Skeletal muscle tissue (tissue), 4 donors: Measurements from ENCODE around the gene R3HDM2. TPM values are rescaled to one million over a fixed set of nuclear protein-coding genes. Genes with fewer than 3 reads are reported as not detected.

Experiments used
- H3K27ac ChIP-seq: one replicate; pipeline ENCODE4 v1.7.0; 2013; ENCODE audit warnings: mild to moderate bottlenecking, low read depth, low read length, inconsistent platforms
- H3K27me3 ChIP-seq, 3 donors: one replicate each; pipeline ENCODE4 v1.7.0; 2013; ENCODE audit warnings: low read length in 3 of 3; ENCODE audit not compliant: control insufficient read depth in 3 of 3, insufficient read depth in 3 of 3
- H3K36me3 ChIP-seq, 3 donors: one replicate each; pipeline ENCODE4 v1.7.0; 2013; ENCODE audit warnings: low read length in 3 of 3; ENCODE audit not compliant: control insufficient read depth in 3 of 3, insufficient read depth in 3 of 3
- H3K4me1 ChIP-seq, 3 donors: one replicate each; pipeline ENCODE4 v1.7.0; 2013; ENCODE audit warnings: low read length in 3 of 3, mild to moderate bottlenecking in 3 of 3; ENCODE audit not compliant: control insufficient read depth in 3 of 3, insufficient read depth in 3 of 3
- H3K4me3 ChIP-seq, 3 donors: one replicate each; pipeline ENCODE4 v1.7.0; 2013; ENCODE audit warnings: low read length in 3 of 3
- H3K9ac ChIP-seq, 3 donors: one replicate each; pipeline ENCODE4 v1.7.0; 2013; ENCODE audit warnings: low read length in 3 of 3, mild to moderate bottlenecking in 3 of 3, moderate library complexity in 2 of 3, low read depth in 1 of 3
- H3K9me3 ChIP-seq, 3 donors: one replicate each; pipeline ENCODE4 v1.7.0; 2013; ENCODE audit warnings: low read length in 3 of 3; ENCODE audit not compliant: control insufficient read depth in 3 of 3
- total RNA-seq: library from RNA; depleted of rRNA; stranded (reverse); fragments of >200 nt; gene quantifications from one replicate; pipeline ENCODE4 v1.2.3, GENCODE V29; 2014
- donor health status: Osteomylitis.

Gene R3HDM2
- total RNA-seq, 1 donor from 2014 or later: 9.9 TPM

DNA sequence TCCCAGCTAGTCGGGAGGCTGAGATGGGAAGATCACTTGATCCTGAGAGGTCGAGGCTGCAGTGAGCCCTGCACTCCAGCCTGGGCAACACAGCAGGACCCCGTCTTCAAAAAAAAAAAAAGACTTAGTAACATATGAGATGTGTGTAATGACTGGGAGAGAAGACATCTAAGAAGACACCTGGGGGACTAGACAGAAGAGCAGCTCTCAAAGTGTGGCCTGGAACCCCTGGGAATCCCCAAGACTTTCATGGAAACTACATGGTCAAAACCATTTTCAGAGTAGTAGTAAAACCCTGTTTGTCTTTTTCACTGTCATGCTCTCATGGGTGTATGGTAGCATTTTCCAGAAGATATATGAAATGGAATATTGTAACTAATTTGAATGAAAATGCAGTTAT is 45.3 kb downstream of the R3HDM2 start:
- H3K9me3 ChIP-seq: no peaks in the 10 kb centered on the region
- H3K27me3 ChIP-seq: no peaks in the 10 kb centered on the region
- no peak overlapping the region for H3K27ac ChIP-seq
- H3K9ac ChIP-seq: no peak overlapping the region
- H3K36me3 ChIP-seq: peaks cover 0 to 3% (median 0%) of the 10 kb centered on the region in 3 donors
- H3K4me3 ChIP-seq: no peak overlapping the region
- peaks cover 0 to 2% (median 0%) of the 10 kb centered on the region in 3 donors for H3K4me1 ChIP-seq

DNA sequence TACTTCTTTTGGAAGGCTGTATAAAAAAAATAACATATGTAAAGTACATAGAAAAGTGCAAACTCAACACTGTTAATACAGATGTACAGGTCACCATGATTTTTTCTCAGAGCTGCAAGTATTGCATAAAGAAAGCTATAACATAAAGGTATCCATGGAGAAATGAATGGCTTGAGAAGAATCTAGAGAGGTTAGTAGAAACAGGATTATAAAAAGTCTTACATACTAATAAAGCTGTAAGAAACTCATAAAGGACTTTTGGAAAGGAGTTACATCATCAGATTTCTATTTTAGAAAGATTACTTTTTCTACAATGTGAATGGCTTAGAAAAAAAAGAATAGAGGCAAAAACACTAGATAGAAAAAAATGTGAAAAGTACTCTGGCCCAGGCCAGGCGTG is 46.4 kb downstream of the R3HDM2 start:
- Histone ChIP-seq H3K27ac (no peak overlapping the region), H3K4me3 (no peak overlapping the region), H3K9ac (no peak overlapping the region), H3K36me3 (peaks cover 0 to 3% (median 0%) of the 10 kb centered on the region in 3 donors), H3K27me3 (no peaks in the 10 kb centered on the region), H3K9me3 (no peaks in the 10 kb centered on the region), H3K4me1 (peaks cover 0 to 2% (median 0%) of the 10 kb centered on the region in 3 donors)

DNA sequence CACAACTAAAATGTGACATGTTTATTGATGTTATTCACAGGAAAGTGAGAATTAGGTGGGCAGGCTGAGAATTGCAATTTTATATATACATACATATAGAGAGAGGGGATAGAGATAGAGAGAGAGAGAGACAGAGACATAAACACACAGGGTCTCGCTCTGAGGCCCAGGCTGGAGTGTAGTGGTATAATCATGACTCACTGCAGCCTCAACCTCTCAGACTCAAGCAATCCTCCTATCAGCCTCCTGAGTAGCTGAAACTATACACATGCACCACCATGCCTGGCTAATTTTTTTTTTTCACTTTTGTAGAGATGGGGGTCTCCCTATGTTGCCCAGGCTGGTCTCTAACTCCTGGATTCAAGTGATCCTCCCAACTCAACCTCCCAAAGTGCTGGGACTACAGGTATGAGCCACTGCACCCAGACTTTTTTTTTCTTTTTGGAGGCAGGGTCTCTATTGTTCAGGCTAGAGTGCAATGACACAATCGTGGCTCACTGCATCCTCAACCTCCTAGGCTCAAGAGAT is 49.1 kb downstream of the R3HDM2 start:
- Histone ChIP-seq H3K4me1 (no peaks in the 10 kb centered on the region), H3K36me3 (peaks cover 0 to 4% (median 0%) of the 10 kb centered on the region in 3 donors), H3K27me3 (no peaks in the 10 kb centered on the region), H3K27ac (no peak overlapping the region), H3K9me3 (no peaks in the 10 kb centered on the region), H3K4me3 (no peak overlapping the region), H3K9ac (no peak overlapping the region)

DNA sequence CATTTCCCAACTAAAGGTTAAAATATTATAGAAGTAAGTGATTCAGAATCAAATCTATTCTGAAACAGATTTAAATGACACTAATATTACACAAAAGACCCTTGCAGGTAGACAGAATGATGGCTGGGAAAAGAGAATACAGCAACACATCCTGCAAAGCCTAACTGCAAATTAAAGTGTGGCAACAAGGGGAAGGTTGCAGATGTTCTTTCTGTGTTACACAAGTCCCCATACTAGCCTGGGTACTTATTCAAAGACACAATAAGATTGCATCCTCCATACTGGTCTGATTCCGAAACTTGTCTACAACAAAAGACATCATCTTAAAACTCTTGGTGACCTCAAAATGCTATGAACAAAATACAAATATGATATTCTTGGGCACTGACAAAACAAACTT is 50.5 kb downstream of the R3HDM2 start:
- Histone ChIP-seq H3K9ac (no peak overlapping the region), H3K9me3 (no peaks in the 10 kb centered on the region)

DNA sequence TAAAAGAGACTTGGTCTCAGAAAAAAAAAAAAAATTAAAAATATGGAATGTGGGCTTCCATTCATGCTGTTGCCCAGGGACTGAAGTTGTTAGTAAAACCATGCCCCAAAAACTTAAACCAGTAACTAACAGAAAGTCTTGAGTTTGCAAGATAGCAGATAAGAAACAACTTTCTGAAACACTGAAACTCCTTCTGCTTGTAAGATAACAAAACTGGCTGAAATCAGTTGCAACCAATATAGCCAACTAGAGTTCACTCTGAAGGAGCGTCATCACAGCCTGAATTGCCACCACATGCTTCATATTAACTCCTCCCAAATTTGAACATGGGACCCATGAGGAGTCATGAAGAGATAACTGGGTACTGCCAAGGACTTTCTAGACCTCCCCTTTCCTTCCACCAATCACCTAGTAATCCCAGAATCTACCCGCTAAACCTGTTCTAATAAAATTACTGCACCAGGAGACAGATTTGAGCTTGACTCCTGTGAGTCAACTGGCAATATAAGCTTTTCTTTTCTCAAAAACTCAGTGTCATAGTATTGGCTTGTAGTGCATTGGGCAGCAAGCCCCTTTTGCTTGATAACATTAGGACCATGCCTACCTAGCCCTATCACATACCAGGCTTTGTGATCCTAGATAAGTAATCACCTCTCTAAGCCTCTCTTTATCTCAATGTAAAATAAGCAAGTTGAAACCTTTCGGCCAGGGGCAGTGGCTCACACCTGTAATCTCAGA is 53.6 kb downstream of the R3HDM2 start:
- H3K9me3 ChIP-seq: no peaks in the 10 kb centered on the region
- no peaks in the 10 kb centered on the region for H3K4me1 ChIP-seq
- H3K27ac ChIP-seq: no peak overlapping the region
- H3K9ac ChIP-seq: no peak overlapping the region
- H3K36me3 ChIP-seq: peaks cover 0 to 4% (median 3%) of the 10 kb centered on the region in 3 donors
- H3K4me3 ChIP-seq: no peak overlapping the region
- no peaks in the 10 kb centered on the region for H3K27me3 ChIP-seq

More for the DNA sequence above, 50.5 kb downstream of the R3HDM2 start:
- Histone ChIP-seq H3K4me3 (no peak overlapping the region), H3K4me1 (no peaks in the 10 kb centered on the region), H3K27ac (no peak overlapping the region), H3K36me3 (peaks cover 0 to 4% (median 3%) of the 10 kb centered on the region in 3 donors), H3K27me3 (no peaks in the 10 kb centered on the region)

DNA sequence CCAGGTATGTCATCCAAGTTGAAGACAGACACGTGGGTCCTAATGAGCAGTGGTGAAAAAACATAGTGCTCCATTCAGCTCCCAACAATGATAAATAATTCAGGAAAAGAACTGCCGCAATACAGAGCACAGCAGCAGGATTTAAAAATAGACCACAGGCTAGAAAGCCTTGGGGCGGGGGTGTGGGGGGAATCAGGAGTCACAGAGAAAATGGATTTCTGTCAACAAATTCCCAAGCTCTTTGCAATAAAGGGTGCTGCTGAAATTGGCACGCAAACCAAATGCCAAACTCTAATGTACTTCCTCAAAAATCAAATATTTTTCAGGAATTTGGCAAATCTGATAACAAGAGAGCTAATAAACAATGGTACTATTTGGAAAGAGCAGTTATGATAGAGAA is 58.6 kb downstream of the R3HDM2 start:
- Histone ChIP-seq H3K27ac (no peak overlapping the region), H3K9ac (no peak overlapping the region), H3K36me3 (peaks cover 0 to 3% (median 2%) of the 10 kb centered on the region in 3 donors), H3K27me3 (no peaks in the 10 kb centered on the region), H3K4me1 (peaks cover 0 to 4% (median 0%) of the 10 kb centered on the region in 3 donors), H3K4me3 (no peak overlapping the region), H3K9me3 (no peaks in the 10 kb centered on the region)

DNA sequence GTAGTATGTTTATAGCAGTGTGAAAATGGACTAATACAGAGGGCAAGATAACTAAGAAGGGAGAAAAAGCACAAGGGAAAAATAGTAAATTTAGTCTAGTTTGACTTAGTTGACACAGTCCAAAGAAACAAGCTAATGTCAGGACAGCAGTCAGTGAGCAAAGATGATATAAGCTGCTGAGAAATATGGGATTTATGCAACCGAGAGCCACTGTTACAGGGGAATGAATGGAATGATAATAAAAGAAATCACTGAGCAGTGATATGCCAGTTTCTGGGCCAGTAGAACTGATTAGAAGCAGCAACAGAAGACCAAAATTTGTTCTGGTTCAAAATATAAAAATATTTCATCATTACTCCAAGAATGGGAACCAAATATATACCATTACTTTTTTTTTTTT is 60.1 kb downstream of the R3HDM2 start:
- Histone ChIP-seq H3K4me1 (peaks cover 0 to 4% (median 0%) of the 10 kb centered on the region in 3 donors), H3K27me3 (no peaks in the 10 kb centered on the region), H3K36me3 (no peaks in the 10 kb centered on the region), H3K27ac (no peak overlapping the region), H3K9me3 (no peaks in the 10 kb centered on the region), H3K4me3 (no peak overlapping the region), H3K9ac (no peak overlapping the region)

DNA sequence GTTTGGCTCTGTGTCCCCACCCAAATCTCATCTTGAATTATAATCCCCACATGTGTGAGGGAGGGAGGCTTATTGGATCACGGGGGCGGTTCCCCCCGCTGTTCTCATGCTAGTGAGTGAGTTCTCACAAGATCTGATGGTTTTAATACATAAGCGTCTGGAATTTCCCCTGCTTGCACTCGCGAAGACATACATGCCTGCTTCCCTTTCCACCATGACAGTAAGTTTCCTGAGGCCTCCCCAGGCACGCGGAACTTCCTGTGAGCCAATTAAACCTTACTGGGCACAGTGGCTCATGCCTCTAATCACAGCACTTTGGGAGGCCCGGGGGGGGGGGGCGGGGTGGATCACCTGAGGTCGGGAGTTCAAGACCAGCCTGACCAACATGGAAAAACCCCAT is 60.8 kb downstream of the R3HDM2 start:
- no peak overlapping the region for H3K9ac ChIP-seq
- H3K36me3 ChIP-seq: no peaks in the 10 kb centered on the region

DNA sequence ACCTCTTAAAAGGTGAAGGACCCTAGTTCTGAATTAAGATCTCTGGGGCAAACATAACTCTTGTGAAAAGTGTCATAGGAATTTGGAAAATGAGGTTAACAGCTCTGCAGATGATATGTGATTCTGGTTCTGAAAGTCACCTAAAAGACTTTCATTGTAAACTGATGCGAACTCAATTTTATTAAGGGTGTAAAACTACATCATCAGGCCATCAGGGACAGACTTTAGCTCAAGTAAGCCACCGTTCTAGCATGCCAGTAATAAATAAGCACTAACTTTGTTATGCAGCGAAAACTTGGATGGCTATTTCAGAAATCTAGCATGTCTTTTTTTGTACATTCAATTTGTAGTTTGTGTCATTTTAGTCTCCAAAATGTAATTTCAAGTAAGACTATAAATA is 61.6 kb downstream of the R3HDM2 start:
- no peak overlapping the region for H3K9ac ChIP-seq
- H3K4me1 ChIP-seq: peaks cover 0 to 4% (median 0%) of the 10 kb centered on the region in 3 donors
- H3K27ac ChIP-seq: no peak overlapping the region
- no peaks in the 10 kb centered on the region for H3K9me3 ChIP-seq
- no peaks in the 10 kb centered on the region for H3K27me3 ChIP-seq
- no peak overlapping the region for H3K4me3 ChIP-seq
- no peaks in the 10 kb centered on the region for H3K36me3 ChIP-seq

More for the DNA sequence above, 60.8 kb downstream of the R3HDM2 start:
- no peaks in the 10 kb centered on the region for H3K9me3 ChIP-seq
- peaks cover 0 to 4% (median 0%) of the 10 kb centered on the region in 3 donors for H3K4me1 ChIP-seq
- H3K27ac ChIP-seq: no peak overlapping the region
- H3K4me3 ChIP-seq: no peak overlapping the region
- H3K27me3 ChIP-seq: no peaks in the 10 kb centered on the region

DNA sequence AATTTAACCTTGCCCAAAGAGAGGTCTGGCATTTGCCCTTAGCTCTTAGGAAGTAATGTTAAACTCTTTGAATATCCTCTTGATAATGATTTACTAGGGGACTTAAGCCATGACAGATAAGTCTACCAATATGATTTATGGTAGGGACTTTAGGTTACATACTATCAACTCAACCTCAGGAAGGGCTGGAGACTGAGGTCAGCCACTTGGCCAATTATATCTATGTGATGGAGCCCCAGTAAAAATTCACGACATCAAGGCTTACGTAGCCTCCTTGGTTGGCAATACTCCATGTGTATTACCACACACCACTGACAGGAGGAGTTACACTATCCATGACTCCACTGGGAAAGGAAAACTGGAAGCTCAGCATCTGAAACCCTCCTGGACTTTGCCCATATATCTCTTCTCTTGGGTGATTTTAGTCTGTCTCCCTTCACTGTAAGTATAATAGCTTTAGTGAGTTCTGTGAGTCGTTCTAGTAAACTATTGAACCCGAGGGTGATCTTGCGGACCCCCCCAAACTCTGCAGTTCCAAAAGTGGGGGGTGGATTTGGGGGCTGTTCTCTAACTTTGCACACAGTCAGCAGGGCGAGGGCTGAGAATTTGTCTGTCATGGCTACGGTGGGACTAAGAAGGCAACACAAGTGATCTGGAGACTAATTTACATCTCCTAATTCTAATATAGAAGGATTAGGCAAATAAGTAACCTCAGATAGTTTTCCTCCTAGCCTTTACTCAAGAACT is 62.3 kb downstream of the R3HDM2 start:
- H3K9ac ChIP-seq: no peak overlapping the region
- no peaks in the 10 kb centered on the region for H3K36me3 ChIP-seq
- H3K27ac ChIP-seq: no peak overlapping the region
- H3K4me3 ChIP-seq: no peak overlapping the region
- no peaks in the 10 kb centered on the region for H3K9me3 ChIP-seq
- no peaks in the 10 kb centered on the region for H3K27me3 ChIP-seq
- H3K4me1 ChIP-seq: peaks cover 0 to 4% (median 0%) of the 10 kb centered on the region in 3 donors
